H1 (cell line): ENCODE data around the gene VPS13C. TPM values are rescaled to one million over a fixed set of nuclear protein-coding genes. Genes with fewer than 3 reads are reported as not detected.
"Not testable (repeated sequence)": the region's sequence is repeated elsewhere in the genome, so short reads cannot be mapped to it uniquely, and the experiment has no call there.

ENCODE experiments used
- CTCF ChIA-PET: fragments of 300-600 bp; sonication (Branson Sonifier 250); formaldehyde crosslinking; loops from one replicate; lab custom pipeline; 2021; ENCODE audit not compliant: partially characterized antibody; lab: Charles Lee
- POLR2A ChIA-PET: fragments of 300-600 bp; sonication (Branson Sonifier 250); formaldehyde crosslinking; loops from one replicate; lab custom pipeline; 2021; ENCODE audit warnings: inconsistent platforms; ENCODE audit not compliant: partially characterized antibody; lab: Charles Lee
- DNase-seq, 2 experiments: peaks; one replicate each; pipeline versions ENCODE4 v3.0.0 to v3.0.0-alpha.2; 2010 to 2022; ENCODE audit warnings: low spot score in 2 of 2, low read depth in 1 of 2, mixed read lengths in 1 of 2
- FAIRE-seq: peaks from 2 replicates; lab custom pipeline; 2011; peaks lifted over from hg19 to GRCh38; lab: Jason Lieb, UNC
- H2AFZ ChIP-seq: 2 replicates; pipeline ENCODE4 v1.8.1; 2012; ENCODE audit warnings: low read length, inconsistent platforms
- H2AK5ac ChIP-seq: 2 replicates; pipeline ENCODE4 v1.6.1; 2013; ENCODE audit warnings: low read depth, low read length
- H2BK120ac ChIP-seq: replicated peaks from 2 replicates; pipeline ENCODE3; 2013; ENCODE audit warnings: low read depth, low read length, inconsistent platforms
- H2BK12ac ChIP-seq: 2 replicates; pipeline ENCODE4 v1.6.1; 2013; ENCODE audit warnings: low read depth, low read length
- H2BK15ac ChIP-seq: 2 replicates; pipeline ENCODE4 v1.6.1; 2013; ENCODE audit warnings: low read length
- H2BK20ac ChIP-seq: 2 replicates; pipeline ENCODE4 v1.6.1; 2013; ENCODE audit warnings: low read length
- H2BK5ac ChIP-seq: 2 replicates; pipeline ENCODE4 v1.6.1; 2013; ENCODE audit warnings: low read depth, low read length
- H3K14ac ChIP-seq: 2 replicates; pipeline ENCODE4 v1.6.1; 2013; ENCODE audit warnings: inconsistent platforms; ENCODE audit not compliant: insufficient read length
- H3K18ac ChIP-seq: 2 replicates; pipeline ENCODE4 v1.6.1; 2013; ENCODE audit warnings: low read length; ENCODE audit errors: extremely low read depth
- H3K23ac ChIP-seq: 2 replicates; pipeline ENCODE4 v1.6.1; 2013; ENCODE audit warnings: inconsistent platforms; ENCODE audit not compliant: insufficient read length
- H3K23me2 ChIP-seq: 2 replicates; pipeline ENCODE4 v1.6.1; 2013; ENCODE audit warnings: low read depth, low read length
- H3K27ac ChIP-seq: 2 replicates; pipeline ENCODE4 v1.6.1; 2011; ENCODE audit warnings: low read depth, low read length, inconsistent platforms
- H3K27me3 ChIP-seq, 4 experiments: replicated peaks in 1 of 4; 1 replicate in 1 of 4; 2 replicates in 3 of 4; pipeline versions ENCODE4 v1.6.1 to v1.8.1; 2011 to 2013; ENCODE audit warnings: low read length in 3 of 4, mild to moderate bottlenecking in 3 of 4, inconsistent platforms in 2 of 4, mixed read lengths in 2 of 4, moderate library complexity in 1 of 4; ENCODE audit not compliant: control insufficient read depth in 3 of 4, insufficient read depth in 3 of 4; ENCODE audit errors: extremely low read depth in 1 of 4
- H3K36me3 ChIP-seq, 4 experiments: 2 replicates each; pipeline versions ENCODE4 v1.6.1 to v1.8.1; 2011 to 2013; ENCODE audit warnings: mild to moderate bottlenecking in 4 of 4, low read length in 3 of 4, moderate library complexity in 2 of 4, control low read depth in 1 of 4, inconsistent platforms in 1 of 4; ENCODE audit not compliant: insufficient read depth in 4 of 4, control insufficient read depth in 2 of 4
- H3K4ac ChIP-seq: replicated peaks from 2 replicates; pipeline ENCODE3; 2013; ENCODE audit warnings: low read length, low read depth, mixed read lengths, inconsistent platforms; ENCODE audit not compliant: insufficient read length
- H3K4me1 ChIP-seq, 4 experiments: replicated peaks in 1 of 4; 1 replicate in 1 of 4; 2 replicates in 3 of 4; pipeline versions ENCODE4 v1.6.1 to v1.8.1; 2011 to 2013; ENCODE audit warnings: low read length in 3 of 4, inconsistent platforms in 2 of 4, mixed read lengths in 1 of 4; ENCODE audit not compliant: insufficient read depth in 4 of 4, control insufficient read depth in 3 of 4
- H3K4me2 ChIP-seq, 2 experiments: 2 replicates each; pipeline versions ENCODE4 v1.6.1 to v1.8.1; 2011 to 2013; ENCODE audit warnings: low read depth in 2 of 2, low read length in 2 of 2, control low read depth in 1 of 2, inconsistent platforms in 1 of 2, mild to moderate bottlenecking in 1 of 2; ENCODE audit not compliant: insufficient read depth in 1 of 2
- H3K4me3 ChIP-seq, 4 experiments: fragments of 200-600, 300-600 bp in 1 of 4; sonication (generic), shearing (Covaris generic), sonication (Bioruptor Twin) in 1 of 4; 2 replicates each; pipeline versions ENCODE4 v1.5.1 to v1.8.1; 2011 to 2016; ENCODE audit warnings: low read length in 4 of 4, low read depth in 3 of 4, control low read depth in 2 of 4, inconsistent platforms in 2 of 4, mild to moderate bottlenecking in 2 of 4, mixed read lengths in 1 of 4, moderate library complexity in 1 of 4; ENCODE audit not compliant: insufficient read depth in 2 of 4; ENCODE audit errors: extremely low read depth in 1 of 4
- H3K56ac ChIP-seq: replicated peaks from 2 replicates; pipeline ENCODE3; 2013; ENCODE audit warnings: low read depth, mild to moderate bottlenecking, mixed read lengths, low read length, inconsistent platforms; ENCODE audit not compliant: insufficient read length
- H3K79me1 ChIP-seq: 2 replicates; pipeline ENCODE4 v1.6.1; 2013; ENCODE audit warnings: low read depth, low read length, control low read depth
- H3K79me2 ChIP-seq, 2 experiments: 2 replicates each; pipeline versions ENCODE4 v1.6.1 to v1.8.1; 2012 to 2013; ENCODE audit warnings: low read length in 2 of 2, mild to moderate bottlenecking in 2 of 2, inconsistent platforms in 1 of 2; ENCODE audit not compliant: insufficient read depth in 2 of 2, control insufficient read depth in 1 of 2
- H3K9ac ChIP-seq, 4 experiments: replicated peaks in 1 of 4; 1 replicate in 1 of 4; 2 replicates in 3 of 4; pipeline versions ENCODE4 v1.6.1 to v1.8.1; 2011 to 2013; ENCODE audit warnings: low read depth in 3 of 4, low read length in 3 of 4, control low read depth in 2 of 4, mild to moderate bottlenecking in 2 of 4, moderate library complexity in 2 of 4, inconsistent platforms in 1 of 4; ENCODE audit errors: extremely low read depth in 1 of 4
- H3K9me3 ChIP-seq, 2 experiments: 2 replicates each; pipeline versions ENCODE4 v1.6.1 to v1.8.1; 2012 to 2013; ENCODE audit warnings: mild to moderate bottlenecking in 2 of 2, moderate library complexity in 2 of 2, control low read depth in 1 of 2, inconsistent platforms in 1 of 2, low read depth in 1 of 2, low read length in 1 of 2, mixed read lengths in 1 of 2; ENCODE audit not compliant: insufficient read depth in 2 of 2
- H4K20me1 ChIP-seq, 2 experiments: replicated peaks in 1 of 2; 2 replicates each; pipeline versions ENCODE3 to v1.8.1; 2011 to 2013; ENCODE audit warnings: inconsistent platforms in 2 of 2, low read length in 2 of 2, mild to moderate bottlenecking in 1 of 2; ENCODE audit not compliant: insufficient read depth in 2 of 2, control insufficient read depth in 1 of 2
- H4K5ac ChIP-seq: 2 replicates; pipeline ENCODE4 v1.6.1; 2013; ENCODE audit warnings: low read length, low read depth, mixed read lengths, inconsistent platforms; ENCODE audit not compliant: insufficient read length
- H4K8ac ChIP-seq: 2 replicates; pipeline ENCODE4 v1.8.0; 2013; ENCODE audit warnings: mild to moderate bottlenecking, moderate library complexity, low read length, inconsistent platforms; ENCODE audit not compliant: insufficient read depth; ENCODE audit errors: extremely low read depth
- H4K91ac ChIP-seq: replicated peaks from 2 replicates; pipeline ENCODE3; 2013; ENCODE audit warnings: low read length, mixed read lengths, inconsistent platforms; ENCODE audit not compliant: insufficient read length
- CHD1 ChIP-seq: IDR thresholded peaks from 2 replicates; pipeline ENCODE4 v1.6.1; 2012; ENCODE audit warnings: low read depth, low read length, improper control_type of control experiment
- EGR1 ChIP-seq: IDR thresholded peaks from 2 replicates; pipeline ENCODE4 v1.6.1; 2011; ENCODE audit warnings: low read depth, low read length, borderline replicate concordance
- KDM1A ChIP-seq: fragments of 200-600, 300-600 bp; sonication (generic); IDR thresholded peaks from 2 replicates; pipeline ENCODE4 v1.7.1; 2016; ENCODE audit warnings: mild to moderate bottlenecking, low read length, borderline replicate concordance
- RFX5 ChIP-seq: IDR thresholded peaks from 2 replicates; pipeline ENCODE4 v1.6.1; 2011; ENCODE audit warnings: low read depth, low read length, improper control_type of control experiment, borderline replicate concordance
- SAP30 ChIP-seq: fragments of 300-600 bp; sonication (generic); IDR thresholded peaks from 2 replicates; pipeline ENCODE4 v1.7.1; 2012; ENCODE audit warnings: low read length, moderate library complexity, mild to moderate bottlenecking, inconsistent platforms; ENCODE audit not compliant: insufficient read depth, insufficient replicate concordance
- ZNF274 ChIP-seq: IDR thresholded peaks from 2 replicates; pipeline ENCODE4 v1.7.0; 2012; ENCODE audit warnings: low read length, borderline replicate concordance; ENCODE audit errors: extremely low read depth
- WGBS, 2 experiments: shearing (Covaris generic) in 1 of 2; methylation state at CpG; one replicate each; pipeline versions ENCODE4 v1.1.6 to v1.1.7; 2013 to 2015; ENCODE audit warnings: low lambda C conversion rate in 2 of 2, mixed read lengths in 2 of 2, inconsistent platforms in 1 of 2, low coverage in 1 of 2, missing lambda C conversion rate in 1 of 2; ENCODE audit not compliant: insufficient replicate concordance in 2 of 2, insufficient coverage in 1 of 2, insufficient read length in 1 of 2; ENCODE audit errors: extremely low coverage in 1 of 2, missing lambda C conversion rate in 1 of 2; 5-methylcytosine and 5-hydroxymethylcytosine counted together
- polyA plus RNA-seq, 7 experiments: library from polyadenylated mRNA; depleted of rRNA in 3 of 7; stranded (reverse) in 5 of 7; unstranded in 2 of 7; fragments of >200 nt in 5 of 7; fragments of 200-250 nt in 2 of 7; gene quantifications; 1 replicate in 5 of 7; 2 replicates in 1 of 7; 4 replicates in 1 of 7; pipeline versions ENCODE4 v1.2.1 to v1.2.3, GENCODE V29; 2011 to 2013; ENCODE audit warnings: missing spikeins in 2 of 7, mixed read lengths in 2 of 7
- total RNA-seq: library from RNA; stranded (reverse); fragmentation: NEBNext Ultra II Directional; extraction: Animal tissue kit (Norgen Biotek cat#: 25700); gene quantifications from 2 replicates; pipeline ENCODE4 v1.2.1, GENCODE V29; 2021
- TF ChIP-seq, protein P1 (sequence below), 3 experiments: IDR thresholded peaks; 1 replicate in 2 of 3; 2 replicates in 1 of 3; pipeline versions ENCODE4 v1.5.1 to v1.6.1; 2011; ENCODE audit warnings: low read length in 3 of 3, mild to moderate bottlenecking in 3 of 3, inconsistent platforms in 2 of 3, low read depth in 1 of 3, moderate library complexity in 1 of 3; ENCODE audit not compliant: insufficient read depth in 1 of 3; ENCODE audit errors: control extremely low read depth in 1 of 3
- TF ChIP-seq, protein P2 (sequence below): IDR thresholded peaks from 2 replicates; pipeline ENCODE4 v1.6.1; 2012; ENCODE audit warnings: inconsistent platforms

VPS13C gene
- total and polyA plus RNA-seq, 2 of the 8 experiments (the other 6 are each of a cell fraction or from before 2014, with no cell fraction given): 4.8 to 18.8 TPM

DNA sequence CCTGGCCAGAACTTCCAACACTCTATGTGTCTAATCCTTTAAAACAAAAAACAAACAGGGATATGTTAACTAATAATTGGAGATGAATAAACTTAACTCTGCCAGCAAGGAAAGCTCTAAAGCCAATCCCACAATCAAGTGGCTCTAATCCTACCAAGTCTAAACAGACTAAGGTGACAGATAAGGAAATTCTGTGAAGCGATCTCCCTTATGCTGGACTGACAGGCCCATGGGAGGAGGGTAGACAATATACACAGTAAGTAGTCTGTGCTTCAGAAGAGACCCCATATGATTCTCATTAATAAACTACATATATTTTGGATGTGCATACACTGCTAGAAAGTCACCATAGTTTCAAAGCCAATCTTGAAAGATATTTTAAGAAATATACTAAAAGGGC, 10.1 kb downstream of the VPS13C start (continued):
- TF ChIP-seq, protein P1, sequence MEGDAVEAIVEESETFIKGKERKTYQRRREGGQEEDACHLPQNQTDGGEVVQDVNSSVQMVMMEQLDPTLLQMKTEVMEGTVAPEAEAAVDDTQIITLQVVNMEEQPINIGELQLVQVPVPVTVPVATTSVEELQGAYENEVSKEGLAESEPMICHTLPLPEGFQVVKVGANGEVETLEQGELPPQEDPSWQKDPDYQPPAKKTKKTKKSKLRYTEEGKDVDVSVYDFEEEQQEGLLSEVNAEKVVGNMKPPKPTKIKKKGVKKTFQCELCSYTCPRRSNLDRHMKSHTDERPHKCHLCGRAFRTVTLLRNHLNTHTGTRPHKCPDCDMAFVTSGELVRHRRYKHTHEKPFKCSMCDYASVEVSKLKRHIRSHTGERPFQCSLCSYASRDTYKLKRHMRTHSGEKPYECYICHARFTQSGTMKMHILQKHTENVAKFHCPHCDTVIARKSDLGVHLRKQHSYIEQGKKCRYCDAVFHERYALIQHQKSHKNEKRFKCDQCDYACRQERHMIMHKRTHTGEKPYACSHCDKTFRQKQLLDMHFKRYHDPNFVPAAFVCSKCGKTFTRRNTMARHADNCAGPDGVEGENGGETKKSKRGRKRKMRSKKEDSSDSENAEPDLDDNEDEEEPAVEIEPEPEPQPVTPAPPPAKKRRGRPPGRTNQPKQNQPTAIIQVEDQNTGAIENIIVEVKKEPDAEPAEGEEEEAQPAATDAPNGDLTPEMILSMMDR (IDR thresholded peaks at IDR 0.05; ENCODE audit: control extremely low read depth in 1 of 3, insufficient read depth in 1 of 3, low read depth in 1 of 3, low read length in 3 of 3): no peak
- TF ChIP-seq CHD1 (no peak), SAP30 (no peak), KDM1A (no peak), RFX5 (no peak), EGR1 (no peak), ZNF274 (no peak)
- TF ChIP-seq, protein P2, sequence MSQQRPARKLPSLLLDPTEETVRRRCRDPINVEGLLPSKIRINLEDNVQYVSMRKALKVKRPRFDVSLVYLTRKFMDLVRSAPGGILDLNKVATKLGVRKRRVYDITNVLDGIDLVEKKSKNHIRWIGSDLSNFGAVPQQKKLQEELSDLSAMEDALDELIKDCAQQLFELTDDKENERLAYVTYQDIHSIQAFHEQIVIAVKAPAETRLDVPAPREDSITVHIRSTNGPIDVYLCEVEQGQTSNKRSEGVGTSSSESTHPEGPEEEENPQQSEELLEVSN: no peak

DNA sequence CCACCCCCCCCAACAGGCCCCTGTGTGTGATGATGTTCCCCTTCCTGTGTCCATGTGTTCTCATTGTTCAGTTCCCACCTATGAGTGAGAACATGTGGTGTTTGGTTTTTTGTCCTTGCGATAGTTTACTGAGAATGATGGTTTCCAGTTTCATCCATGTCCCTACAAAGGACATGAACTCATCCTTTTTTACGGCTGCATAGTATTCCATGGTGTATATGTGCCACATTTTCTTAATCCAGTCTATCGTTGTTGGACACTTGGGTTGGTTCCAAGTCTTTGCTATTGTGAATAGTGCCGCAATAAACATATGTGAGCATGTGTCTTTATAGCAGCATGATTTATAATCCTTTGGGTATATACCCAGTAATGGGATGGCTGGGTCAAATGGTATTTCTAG, 12.0 kb downstream of the VPS13C start:
- H3K27me3 ChIP-seq, H3K27ac ChIP-seq, H3K4me2 ChIP-seq, H4K8ac ChIP-seq, H2BK5ac ChIP-seq, H2BK15ac ChIP-seq, H3K18ac ChIP-seq, CTCF ChIA-PET, H3K4ac ChIP-seq, H3K9me3 ChIP-seq, H3K79me2 ChIP-seq, H3K9ac ChIP-seq, POLR2A ChIA-PET, H2BK120ac ChIP-seq, H4K91ac ChIP-seq, H4K5ac ChIP-seq, H2AK5ac ChIP-seq, H4K20me1 ChIP-seq, H2BK20ac ChIP-seq, H3K23me2 ChIP-seq, H3K4me1 ChIP-seq, H3K79me1 ChIP-seq, H3K4me3 ChIP-seq, H3K14ac ChIP-seq, DNase-seq, H3K56ac ChIP-seq, H2BK12ac ChIP-seq, H3K23ac ChIP-seq, H3K36me3 ChIP-seq, H2AFZ ChIP-seq, FAIRE-seq: not testable (repeated sequence)
- WGBS, 2 experiments: 86% methylated on average over 3 of the region's 4 CpGs; no CpG with 5 or more reads in 1 of the 2 experiments
